ENCODE measurements around the gene ATOX1.

Gene ATOX1

DNA sequence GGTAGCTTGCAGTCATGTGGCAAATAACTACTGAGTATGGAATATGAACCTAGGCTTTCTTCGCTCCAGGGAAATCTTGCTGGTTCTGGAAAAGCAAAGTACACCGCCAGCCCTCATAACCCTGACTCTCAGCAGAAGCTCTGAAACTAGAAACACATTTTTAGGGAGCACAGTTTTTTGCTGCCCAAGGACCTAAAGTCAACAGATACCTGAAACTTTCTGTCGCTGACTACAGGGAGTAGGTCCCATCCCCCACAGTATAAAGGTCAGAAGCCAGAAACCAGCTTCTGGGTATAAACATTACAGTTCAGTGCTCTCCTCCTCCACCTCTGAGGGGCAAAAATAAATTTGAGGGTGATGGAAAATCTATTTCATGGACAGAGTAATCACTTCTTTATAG lies 3.0 kb downstream of the ATOX1 start:
- Histone ChIP-seq H3K4me3 (ENCODE audit: low read depth, low read length) (no peak overlapping the region), H3K4me1 (ENCODE audit: control insufficient read depth, insufficient read depth, low read length) (peaks cover 9% of the 10 kb centered on the region), H3K36me3 (ENCODE audit: control insufficient read depth in 2 of 2, insufficient read depth in 1 of 2, low read length in 2 of 2) (peaks cover 0 to 16% of the 10 kb centered on the region in 2 experiments; a peak in 2 of 3 replicates), H3K9me3 (ENCODE audit: control insufficient read depth, insufficient read depth, low read depth, low read length) (no peaks in the 10 kb centered on the region), H3K27ac (ENCODE audit: extremely low read depth, low read depth, low read length) (no peak overlapping the region)
- POLR2A ChIA-PET, result interaction anchor here (0.9 kb wide), 1 partner anchor 15 kb away, joined by 6 read pairs; the partner anchor contains the start of gene G3BP1
- TF ChIP-seq OSR2 (tag by site-specific recombination; IDR thresholded peaks at IDR 0.05), result 0 out of 2 replicates have a peak, but pooled peaks have one; percentile 25
- TF ChIP-seq PRDM1 (tag by site-specific recombination; IDR thresholded peaks at IDR 0.05), result no peak
- TF ChIP-seq ZNF629 (tag by site-specific recombination; IDR thresholded peaks at IDR 0.05), result no peak
- no peak for TF ChIP-seq ZNF626 (tag by site-specific recombination; IDR thresholded peaks at IDR 0.05)
- CTCF ChIA-PET, result interaction anchor here (1.1 to 1.3 kb wide), 2 partner anchors 10 to 96 kb away, joined by 3 to 5 read pairs; no protein-coding TSS in a partner anchor

DNA sequence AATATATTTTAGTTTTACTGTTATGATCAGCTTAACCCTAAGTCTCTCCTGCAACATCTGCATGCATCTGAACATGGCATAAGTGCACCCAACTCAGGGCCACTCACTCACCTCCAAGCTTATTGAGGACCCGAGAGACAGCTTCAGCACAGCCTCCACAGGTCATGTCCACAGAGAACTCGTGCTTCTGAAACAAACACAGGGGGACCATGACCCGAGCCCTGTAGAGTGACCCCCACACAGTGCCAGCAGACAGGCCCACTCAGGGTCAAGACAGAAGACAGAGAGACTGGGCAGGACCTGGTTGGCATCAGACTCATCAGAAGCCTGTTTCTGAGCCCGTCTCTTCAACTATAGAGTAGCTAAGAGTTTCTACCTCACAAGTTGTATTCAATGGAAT lies 6.8 kb downstream of the ATOX1 start:
- peaks cover 0 to 16% of the 10 kb centered on the region in 2 experiments; a peak in 2 of 3 replicates for H3K36me3 ChIP-seq (ENCODE audit: control insufficient read depth in 2 of 2, insufficient read depth in 1 of 2, low read length in 2 of 2)
- H3K9me3 ChIP-seq (ENCODE audit: control insufficient read depth, insufficient read depth, low read depth, low read length), result no peaks in the 10 kb centered on the region
- no peak overlapping the region for H3K4me3 ChIP-seq (ENCODE audit: low read depth, low read length)
- H3K4me1 ChIP-seq (ENCODE audit: control insufficient read depth, insufficient read depth, low read length), result peaks cover 4% of the 10 kb centered on the region
- no peak overlapping the region for H3K27ac ChIP-seq (ENCODE audit: extremely low read depth, low read depth, low read length)
- CTCF ChIA-PET, result interaction anchor here (1.1 to 1.7 kb wide), 5 partner anchors 10 to 100 kb away, joined by 3 to 7 read pairs (median 6); no protein-coding TSS in a partner anchor
- POLR2A ChIA-PET, result interaction anchor here (0.6 to 4.1 kb wide), 3 partner anchors 12 to 22 kb away, joined by 4 to 15 read pairs (median 6); partner anchors contain the start of gene G3BP1
- no peak for TF ChIP-seq ZBTB8A (tag by site-specific recombination; IDR thresholded peaks at IDR 0.05)
- no peak for TF ChIP-seq ZNF133 (tag by site-specific recombination; IDR thresholded peaks at IDR 0.05)
- no peak for TF ChIP-seq EGR2 (tag by site-specific recombination; IDR thresholded peaks at IDR 0.05; ENCODE audit: low read depth)
- TF ChIP-seq ZNF175 (tag by site-specific recombination; IDR thresholded peaks at IDR 0.05), result no peak
- TF ChIP-seq ZNF629 (tag by site-specific recombination; IDR thresholded peaks at IDR 0.05), result no peak
- TF ChIP-seq ZNF16 (tag by site-specific recombination; IDR thresholded peaks at IDR 0.05; ENCODE audit: low read depth), result no peak
- no peak for TF ChIP-seq ZNF792 (tag by site-specific recombination; IDR thresholded peaks at IDR 0.05)
- TF ChIP-seq, protein P1, sequence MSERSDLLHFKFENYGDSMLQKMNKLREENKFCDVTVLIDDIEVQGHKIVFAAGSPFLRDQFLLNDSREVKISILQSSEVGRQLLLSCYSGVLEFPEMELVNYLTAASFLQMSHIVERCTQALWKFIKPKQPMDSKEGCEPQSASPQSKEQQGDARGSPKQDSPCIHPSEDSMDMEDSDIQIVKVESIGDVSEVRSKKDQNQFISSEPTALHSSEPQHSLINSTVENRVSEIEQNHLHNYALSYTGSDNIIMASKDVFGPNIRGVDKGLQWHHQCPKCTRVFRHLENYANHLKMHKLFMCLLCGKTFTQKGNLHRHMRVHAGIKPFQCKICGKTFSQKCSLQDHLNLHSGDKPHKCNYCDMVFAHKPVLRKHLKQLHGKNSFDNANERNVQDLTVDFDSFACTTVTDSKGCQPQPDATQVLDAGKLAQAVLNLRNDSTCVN (tag by site-specific recombination; optimal IDR thresholded peaks at IDR 0.05), result no peak
- no peak for TF ChIP-seq GLI2 (tag by site-specific recombination; IDR thresholded peaks at IDR 0.05; ENCODE audit: borderline replicate concordance, low read depth)
- TF ChIP-seq BCL11A (tag by site-specific recombination; IDR thresholded peaks at IDR 0.05; ENCODE audit: low read depth), result no peak
- no peak for TF ChIP-seq MYNN (tag by site-specific recombination; IDR thresholded peaks at IDR 0.05; ENCODE audit: borderline replicate concordance)
- TF ChIP-seq, protein P2, sequence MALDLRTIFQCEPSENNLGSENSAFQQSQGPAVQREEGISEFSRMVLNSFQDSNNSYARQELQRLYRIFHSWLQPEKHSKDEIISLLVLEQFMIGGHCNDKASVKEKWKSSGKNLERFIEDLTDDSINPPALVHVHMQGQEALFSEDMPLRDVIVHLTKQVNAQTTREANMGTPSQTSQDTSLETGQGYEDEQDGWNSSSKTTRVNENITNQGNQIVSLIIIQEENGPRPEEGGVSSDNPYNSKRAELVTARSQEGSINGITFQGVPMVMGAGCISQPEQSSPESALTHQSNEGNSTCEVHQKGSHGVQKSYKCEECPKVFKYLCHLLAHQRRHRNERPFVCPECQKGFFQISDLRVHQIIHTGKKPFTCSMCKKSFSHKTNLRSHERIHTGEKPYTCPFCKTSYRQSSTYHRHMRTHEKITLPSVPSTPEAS (tag by site-specific recombination; IDR thresholded peaks at IDR 0.05), result no peak

DNA sequence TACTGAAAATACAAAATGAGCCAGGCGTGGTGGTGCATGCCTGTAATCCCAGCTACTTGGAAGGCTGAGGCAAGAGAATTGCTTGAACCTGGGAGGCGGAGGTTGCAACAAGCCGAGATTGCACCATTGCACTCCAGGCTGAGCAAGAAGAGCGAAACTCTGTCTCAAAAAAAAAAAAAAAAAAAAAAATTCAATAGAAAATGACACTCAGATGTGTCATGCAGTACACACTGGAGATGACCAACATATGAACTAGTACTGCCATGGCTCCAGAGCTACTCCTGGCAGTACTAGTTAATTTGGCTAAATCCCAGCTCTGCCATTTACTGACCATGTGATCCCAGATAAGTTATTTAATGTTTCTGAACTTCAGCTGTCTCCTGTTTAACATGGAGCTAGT lies 7.3 kb downstream of the ATOX1 start:
- TF ChIP-seq, protein P3, sequence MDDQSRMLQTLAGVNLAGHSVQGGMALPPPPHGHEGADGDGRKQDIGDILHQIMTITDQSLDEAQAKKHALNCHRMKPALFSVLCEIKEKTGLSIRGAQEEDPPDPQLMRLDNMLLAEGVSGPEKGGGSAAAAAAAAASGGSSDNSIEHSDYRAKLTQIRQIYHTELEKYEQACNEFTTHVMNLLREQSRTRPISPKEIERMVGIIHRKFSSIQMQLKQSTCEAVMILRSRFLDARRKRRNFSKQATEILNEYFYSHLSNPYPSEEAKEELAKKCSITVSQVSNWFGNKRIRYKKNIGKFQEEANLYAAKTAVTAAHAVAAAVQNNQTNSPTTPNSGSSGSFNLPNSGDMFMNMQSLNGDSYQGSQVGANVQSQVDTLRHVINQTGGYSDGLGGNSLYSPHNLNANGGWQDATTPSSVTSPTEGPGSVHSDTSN (CRISPR knock-in tag; IDR thresholded peaks at IDR 0.05), result no peak
- CTCF ChIA-PET, result interaction anchor here (1.1 to 1.7 kb wide), 4 partner anchors 9 to 99 kb away, joined by 3 to 7 read pairs (median 5); no protein-coding TSS in a partner anchor
- Histone ChIP-seq H3K4me1 (ENCODE audit: control insufficient read depth, insufficient read depth, low read length) (peaks cover 4% of the 10 kb centered on the region), H3K9me3 (ENCODE audit: control insufficient read depth, insufficient read depth, low read depth, low read length) (no peaks in the 10 kb centered on the region), H3K4me3 (ENCODE audit: low read depth, low read length) (no peak overlapping the region), H3K36me3 (ENCODE audit: control insufficient read depth in 2 of 2, insufficient read depth in 1 of 2, low read length in 2 of 2) (peaks cover 0 to 20% of the 10 kb centered on the region in 2 experiments; a peak in 2 of 3 replicates), H3K27ac (ENCODE audit: extremely low read depth, low read depth, low read length) (no peak overlapping the region)
- POLR2A ChIA-PET, result interaction anchor here (0.6 to 4.1 kb wide), 3 partner anchors 12 to 22 kb away, joined by 4 to 15 read pairs (median 6); partner anchors contain the start of gene G3BP1
